HG03159 (cell line): ENCODE results near the gene MOCOS.

ENCODE experiments used
- ATAC-seq: cut with Tn5 transposase; IDR thresholded peaks from one replicate; pipeline ENCODE4 v1.9.1; 2021; ENCODE audit warnings: mild to moderate bottlenecking, moderate library complexity; ENCODE audit not compliant: unreplicated experiment

MOCOS gene

DNA sequence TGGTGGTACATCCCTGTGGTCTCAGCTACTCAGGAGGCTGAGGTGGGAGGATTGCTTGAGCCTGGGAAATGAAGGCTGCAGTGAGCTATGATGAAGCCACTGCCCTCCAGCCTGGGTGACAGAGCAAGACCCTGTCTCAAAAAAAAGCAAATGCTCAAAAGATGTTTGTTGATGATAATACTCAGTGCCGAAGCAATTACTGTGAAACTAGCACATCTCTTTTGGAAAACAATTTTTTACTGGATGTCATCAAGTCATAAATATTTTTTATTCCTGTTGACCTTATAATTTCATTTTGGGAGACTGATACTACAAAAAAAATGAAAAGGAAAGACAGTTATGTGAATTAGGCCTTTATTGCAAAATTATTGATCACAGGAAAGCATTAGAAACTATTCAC lies 75.7 kb downstream of the MOCOS start:
- no peak for ATAC-seq

DNA sequence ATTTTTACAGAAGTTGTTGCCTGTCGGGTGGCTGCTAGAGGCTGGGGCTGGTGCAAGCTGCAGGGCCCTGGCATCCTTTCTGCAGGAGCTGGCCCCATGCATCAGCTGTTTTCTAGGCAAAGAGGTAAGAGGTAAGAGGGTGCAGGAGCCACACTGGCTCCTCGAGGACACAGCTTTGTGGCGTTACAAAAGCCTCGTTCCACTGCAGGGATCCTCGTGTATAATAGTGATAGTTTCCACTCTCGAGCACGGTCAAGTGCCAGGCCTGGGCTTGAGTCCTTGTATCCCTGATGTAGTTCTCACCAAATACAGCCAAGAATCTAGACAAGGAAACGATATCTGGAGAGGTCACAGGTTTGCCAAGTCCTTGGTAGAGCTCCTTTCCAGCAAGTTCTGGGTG lies 77.0 kb downstream of the MOCOS start:
- no peak for ATAC-seq

DNA sequence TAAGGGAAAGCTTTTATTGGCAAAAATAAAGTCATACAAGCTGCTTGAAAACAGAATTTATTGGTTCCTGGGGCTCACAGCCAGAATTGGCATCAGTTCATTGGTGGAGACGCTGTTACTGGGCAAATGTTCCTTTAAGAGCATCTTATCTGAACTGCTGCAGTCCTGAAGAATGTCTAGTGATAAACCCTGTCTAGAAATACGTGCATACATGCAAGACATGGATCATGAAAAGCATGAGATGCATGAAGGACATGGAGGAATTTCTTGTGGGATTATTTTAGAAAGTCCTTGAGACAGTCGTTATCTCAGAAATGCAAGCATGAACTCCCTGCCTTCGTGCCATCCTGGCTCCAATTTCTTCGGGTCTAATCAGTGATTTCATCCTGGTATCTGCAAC lies 77.7 kb downstream of the MOCOS start:
- no peak for ATAC-seq

DNA sequence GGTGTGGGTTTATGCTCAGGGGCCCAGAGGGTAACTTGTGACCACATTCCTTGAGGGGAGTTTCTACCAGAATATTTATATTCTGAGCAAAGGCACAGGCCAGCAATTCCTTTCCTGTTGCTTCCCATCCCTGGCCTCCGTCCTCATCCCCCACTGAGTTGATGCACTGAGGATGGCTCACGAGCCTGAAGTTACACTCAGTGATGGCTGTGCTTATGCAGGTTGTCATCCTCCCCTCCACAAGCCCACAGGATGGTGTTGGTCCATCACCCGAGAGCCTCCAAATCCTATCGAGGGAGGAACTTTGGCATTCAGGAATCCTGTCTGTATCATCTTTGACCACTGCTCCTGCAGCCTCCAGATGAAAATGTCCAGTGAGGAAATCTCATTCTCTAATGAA lies 81.9 kb downstream of the MOCOS start:
- no peak for ATAC-seq

DNA sequence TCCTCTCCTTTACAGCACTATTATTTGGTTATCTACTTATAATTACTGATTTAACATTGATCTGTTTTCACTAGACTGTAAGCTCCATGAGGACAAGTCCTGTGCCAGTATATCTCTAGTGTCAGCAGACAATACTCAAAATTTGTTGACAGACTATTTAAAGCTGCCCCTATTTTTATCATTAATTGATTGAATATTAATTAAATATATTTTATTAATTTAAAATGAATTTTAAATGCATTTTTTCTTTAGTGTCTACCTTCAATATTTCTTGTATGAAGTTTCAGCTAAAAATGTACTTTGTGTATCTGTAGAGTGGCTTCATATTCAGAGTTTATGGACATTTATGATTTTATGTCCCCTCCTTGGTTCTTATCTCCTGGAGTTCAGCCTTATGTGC lies 83.9 kb downstream of the MOCOS start:
- no peak for ATAC-seq

DNA sequence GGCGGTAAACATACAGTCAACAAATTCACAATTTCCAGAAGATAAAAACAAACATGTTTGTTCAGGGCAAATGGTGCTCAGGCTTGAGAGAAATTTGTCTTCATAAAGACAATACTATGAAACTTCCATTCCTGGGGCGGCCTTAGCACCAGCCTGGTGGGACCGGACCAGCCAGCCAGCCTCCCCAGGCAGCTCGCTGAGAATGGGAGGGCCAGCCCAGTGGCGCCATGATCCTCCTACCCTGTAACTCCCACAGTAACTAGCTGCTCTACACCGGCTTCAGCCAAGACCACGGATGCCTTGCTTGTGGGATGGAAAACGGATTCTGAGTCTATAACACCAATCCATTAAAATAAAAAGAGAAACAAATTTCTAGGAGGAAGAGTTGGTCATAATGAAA lies 86.0 kb downstream of the MOCOS start:
- no peak for ATAC-seq

DNA sequence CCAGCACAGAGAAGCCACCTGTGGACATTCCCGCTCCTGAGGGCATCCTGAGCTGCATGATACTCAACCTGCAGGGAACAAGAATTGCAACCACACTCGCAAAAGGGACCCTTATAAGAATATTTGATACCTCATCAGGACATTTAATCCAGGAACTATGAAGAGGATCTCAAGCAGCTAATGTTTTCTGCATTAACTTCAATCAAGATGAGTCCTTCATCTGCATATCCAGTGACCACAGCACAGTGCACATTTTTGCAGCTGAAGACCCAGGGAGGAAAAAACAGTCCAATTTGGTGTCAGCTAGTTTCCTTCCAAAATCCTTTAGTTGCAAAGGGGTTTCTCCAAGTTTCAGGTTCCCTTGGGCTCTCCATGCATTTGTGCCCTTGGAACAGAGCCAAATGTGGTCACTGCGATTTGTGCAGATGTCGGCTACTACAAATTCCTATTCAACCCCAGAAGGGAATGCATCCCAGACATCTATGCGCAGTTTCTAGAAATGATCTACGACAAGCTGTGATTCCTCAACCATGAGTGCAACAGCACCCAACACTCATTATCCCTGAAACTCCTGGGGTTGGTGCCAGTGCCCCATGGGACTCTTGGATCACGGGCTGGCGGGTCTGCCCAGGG lies 86.9 kb downstream of the MOCOS start:
- no peak for ATAC-seq

DNA sequence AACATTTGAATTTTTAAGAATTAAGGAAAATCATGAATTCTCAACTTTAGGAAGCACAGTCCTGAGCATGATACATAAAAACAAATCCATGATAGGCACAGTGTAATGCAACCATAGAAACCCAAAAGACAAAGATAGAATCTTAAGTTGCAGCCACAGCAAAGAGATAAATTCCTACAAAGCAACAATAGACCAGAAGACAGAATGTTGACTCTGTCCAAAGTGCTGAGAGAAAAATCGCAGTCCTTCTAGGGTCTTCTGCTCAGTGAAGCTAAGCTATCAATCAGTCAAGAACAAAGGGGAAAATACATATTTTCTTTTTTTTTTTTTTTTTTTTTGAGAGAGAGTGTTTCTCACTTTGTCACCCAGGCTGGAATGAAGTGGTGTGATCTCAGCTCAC lies 88.3 kb downstream of the MOCOS start:
- ATAC-seq: no peak

DNA sequence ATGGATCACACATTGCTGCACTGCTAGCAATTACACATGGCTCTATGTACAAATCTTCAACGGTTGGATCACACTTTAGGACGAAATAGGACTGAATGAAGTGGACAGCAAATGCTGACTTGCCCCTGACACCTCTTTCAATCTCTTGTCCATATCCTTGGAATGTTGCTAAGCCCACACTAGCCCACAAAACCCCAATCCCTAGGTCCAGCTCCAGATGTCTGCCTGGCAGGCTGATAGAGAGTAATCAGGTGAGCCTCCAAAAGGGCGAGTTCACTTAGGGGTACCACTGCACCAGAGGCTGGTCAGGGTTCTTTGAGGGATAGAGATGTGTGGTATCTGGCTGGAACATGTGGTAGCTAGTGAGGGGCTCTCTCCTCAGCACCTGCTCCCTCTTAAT lies 91.7 kb downstream of the MOCOS start:
- no peak for ATAC-seq

DNA sequence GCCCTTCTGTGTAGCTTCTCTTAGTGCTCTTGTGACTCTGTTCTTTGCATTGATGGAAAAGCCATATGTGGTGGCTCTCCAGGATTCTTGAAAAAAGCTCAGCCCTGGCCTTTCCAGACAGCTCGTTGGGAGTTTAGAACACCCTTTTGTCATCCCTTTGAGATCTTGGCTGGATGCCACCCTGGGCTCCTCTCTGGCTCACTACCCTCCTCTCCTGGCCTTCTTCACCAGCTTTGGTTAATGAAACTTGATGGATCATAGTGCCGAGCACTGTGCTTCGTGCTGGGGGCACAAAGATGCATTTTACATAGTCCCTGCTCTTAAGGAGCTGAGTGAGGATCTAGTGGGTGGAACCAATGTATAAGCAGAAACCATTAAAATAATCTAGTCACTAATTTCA lies 94.6 kb downstream of the MOCOS start:
- ATAC-seq: no peak

DNA sequence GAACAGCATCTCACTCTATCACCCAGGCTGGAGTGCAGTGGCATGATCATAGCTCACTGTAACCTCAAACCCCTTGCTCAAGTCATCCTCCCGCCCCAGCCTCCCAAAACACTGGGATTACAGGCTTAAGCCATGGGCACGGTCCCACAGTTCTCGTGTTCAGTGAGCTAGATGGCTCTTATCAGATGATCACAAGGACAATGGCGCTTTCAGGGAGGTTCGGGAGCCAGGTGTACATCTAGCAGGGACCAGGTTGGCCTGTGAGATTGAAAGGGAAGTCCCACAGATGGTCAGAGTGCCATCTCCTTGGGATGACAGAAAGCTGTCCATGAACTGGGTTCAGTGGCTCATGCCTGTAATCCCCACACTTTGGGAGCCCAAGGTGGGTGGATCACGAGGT lies 96.2 kb downstream of the MOCOS start:
- ATAC-seq: no peak

DNA sequence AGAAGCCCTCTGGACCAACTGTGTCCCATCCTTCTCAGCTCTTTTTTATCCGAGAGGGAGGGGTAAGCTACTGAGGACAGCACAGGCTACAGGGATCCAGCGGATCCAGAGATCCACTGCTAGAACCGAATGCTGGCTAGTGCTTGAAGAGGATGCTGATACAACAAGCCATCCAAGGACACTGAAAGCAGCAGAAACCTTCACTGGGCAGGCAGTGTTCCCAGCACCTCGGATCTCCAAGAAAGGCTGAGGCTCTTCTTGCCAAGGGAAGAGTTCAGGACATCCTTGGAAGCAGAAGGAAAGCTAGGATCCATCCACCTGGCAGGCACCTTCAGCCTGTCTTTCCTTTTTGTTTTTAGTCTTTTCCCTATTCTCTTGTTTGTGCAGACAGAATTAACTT lies 97.0 kb downstream of the MOCOS start:
- no peak for ATAC-seq

DNA sequence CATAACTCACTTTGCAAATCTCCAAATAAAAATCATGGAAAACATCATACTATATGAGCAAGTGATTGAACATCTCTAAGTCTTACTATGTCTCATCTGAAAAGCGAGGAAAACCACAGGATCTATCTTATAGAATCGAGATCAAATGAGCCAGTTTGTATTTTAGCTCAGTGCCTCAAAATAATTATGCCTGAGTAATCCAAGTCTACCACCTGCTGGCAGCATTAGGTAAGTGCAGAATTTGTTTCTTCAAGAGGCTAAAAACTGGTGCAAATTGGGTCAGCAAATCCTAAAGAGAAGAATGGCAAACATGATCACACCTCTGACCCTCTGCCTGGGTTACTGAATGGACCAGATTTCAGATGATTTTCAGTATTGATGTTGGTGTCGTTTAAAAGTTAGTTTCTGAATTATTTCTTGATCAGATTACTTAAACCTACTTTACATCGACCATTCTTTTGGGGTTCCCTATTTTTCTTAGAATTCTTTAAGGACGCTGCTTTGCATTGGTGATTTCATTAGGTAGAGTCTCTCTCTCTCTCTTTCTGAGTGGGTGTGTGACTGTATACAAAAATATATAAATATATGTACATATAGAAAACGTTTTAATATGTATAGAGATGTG lies 97.5 kb downstream of the MOCOS start:
- ATAC-seq: no peak

DNA sequence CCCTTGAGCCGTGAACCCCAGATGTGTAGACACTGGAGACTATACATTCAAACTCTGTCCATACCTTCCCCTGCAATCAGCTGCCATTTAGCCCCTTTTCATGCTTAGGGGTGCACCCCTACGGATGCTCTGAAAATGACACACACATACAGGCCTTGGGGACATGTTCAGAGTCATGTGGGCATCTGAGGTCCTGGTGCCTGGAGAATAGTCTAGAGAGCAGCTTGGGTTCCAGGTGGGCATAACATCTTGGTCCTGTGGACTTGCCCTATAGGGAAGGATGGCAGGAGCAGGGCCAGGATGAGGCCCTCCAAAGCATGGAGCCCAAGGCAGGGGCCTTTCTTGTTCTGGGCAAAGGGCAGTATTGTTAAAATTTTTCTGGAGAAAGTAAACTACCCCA lies 100.4 kb downstream of the MOCOS start:
- no peak for ATAC-seq

DNA sequence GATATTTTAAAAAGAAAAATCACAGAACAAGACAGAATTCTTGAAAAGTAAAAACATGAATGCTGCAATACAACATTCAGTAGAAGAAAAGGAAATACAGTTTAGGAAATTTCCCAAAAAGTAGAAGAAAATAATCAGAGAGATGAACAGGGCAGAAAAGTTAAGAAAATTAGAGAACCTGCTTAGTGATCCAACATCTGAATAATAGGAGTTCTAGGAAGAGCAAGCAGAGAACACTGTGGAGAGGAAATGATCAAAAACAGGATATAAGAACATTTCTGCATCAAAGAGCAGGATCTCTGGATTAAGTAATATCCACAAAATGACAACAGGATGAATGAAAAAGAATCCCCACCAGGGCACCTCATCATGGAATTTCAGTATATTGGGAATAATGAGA lies 101.4 kb downstream of the MOCOS start:
- ATAC-seq: no peak

DNA sequence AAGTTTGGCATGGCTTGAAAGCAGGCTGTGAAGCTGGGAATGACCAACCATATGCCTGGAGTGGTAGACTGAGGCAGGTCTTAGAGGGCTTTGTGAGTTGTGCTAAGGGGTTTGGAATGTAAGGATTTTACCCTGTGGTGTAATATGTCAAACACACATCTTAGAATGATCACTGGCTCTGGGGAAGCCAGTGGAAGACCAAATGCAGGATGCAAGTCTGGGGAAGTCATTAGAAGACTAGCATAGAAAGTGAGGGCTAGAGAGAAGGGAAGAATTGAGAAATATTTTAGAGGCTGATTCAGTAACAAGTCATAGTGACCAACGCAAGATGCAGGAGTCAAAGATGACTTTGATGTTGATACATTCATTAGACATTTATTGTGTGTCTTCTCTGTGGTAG lies 106.7 kb downstream of the MOCOS start:
- ATAC-seq: no peak

DNA sequence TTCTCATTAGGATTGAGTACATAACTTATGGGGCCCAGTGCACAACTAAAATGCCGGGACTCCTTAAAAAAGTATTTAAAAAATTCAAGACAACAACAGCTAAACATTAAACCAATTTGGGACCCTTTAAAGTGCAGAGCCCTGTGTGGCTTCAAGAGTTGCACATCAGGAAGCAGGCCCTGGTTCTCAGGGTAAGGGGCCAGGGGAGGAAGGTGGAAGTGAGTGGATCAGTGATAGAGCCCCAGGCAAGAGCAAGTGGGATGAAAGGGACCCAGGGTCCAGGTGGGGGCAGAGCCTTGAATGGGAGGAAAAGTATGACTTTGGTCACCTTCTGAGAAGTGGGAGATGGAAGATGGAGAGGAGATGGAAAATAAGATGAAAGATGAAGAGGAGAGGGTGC lies 107.9 kb downstream of the MOCOS start:
- no peak for ATAC-seq

DNA sequence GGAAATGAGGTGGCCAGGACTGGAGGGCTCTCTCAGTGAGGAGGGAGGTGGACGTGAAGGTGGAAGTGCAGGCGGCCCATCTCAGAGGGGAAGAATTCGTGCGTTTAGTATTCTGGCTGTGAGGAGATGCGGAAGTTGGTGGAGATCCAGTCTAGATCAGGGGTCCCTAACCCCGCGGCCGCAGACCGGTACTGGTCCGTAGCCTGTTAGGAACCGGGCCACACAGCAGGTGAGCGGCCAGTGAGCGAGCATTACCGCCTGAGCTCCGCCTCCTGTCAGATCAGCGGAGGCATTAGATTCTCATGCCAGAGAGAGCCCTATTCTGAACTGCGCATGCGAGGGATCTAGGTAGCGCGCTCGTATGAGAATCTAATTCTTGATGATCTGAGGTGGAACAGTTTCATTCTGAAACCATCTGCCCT lies 108.6 kb downstream of the MOCOS start:
- no peak for ATAC-seq

DNA sequence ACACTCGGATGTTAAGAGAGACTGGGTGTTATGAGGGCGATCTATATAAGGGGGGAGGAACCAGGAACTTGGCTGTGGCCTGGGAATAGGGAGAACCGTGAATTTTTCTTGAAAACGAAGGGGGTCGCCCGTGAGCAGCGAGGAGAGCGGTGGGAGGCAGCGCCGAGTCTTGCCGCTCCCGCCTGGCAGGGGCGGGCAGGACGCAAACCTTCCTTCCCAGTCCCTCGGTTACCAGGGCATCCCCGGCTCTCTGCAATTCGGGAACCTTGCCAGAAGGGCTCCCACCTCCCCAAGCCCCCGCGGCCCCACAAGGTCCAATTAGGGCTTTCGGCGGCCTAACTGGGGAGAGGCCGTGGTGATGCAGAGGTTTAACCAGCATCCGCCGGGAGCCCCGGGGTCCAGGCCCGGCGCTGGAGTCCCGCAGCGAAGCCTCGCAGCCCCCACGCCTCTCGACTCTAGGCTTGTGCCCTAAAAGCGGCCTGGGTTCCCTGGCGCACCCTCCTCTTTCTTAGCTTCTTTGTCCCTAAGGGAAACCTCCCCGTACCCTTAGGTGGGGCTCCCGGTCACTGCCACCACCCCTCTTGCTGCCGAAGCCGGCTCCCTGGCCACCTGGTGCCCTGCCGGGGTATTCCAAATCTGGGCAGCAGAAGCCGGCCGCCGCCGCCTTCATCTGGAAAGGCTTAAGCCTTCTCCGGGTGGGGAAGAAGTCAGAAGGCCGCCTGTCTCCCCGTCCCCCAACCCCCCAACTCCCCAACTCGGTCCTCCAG lies 109.5 kb downstream of the MOCOS start:
- ATAC-seq: peak; percentile 28

DNA sequence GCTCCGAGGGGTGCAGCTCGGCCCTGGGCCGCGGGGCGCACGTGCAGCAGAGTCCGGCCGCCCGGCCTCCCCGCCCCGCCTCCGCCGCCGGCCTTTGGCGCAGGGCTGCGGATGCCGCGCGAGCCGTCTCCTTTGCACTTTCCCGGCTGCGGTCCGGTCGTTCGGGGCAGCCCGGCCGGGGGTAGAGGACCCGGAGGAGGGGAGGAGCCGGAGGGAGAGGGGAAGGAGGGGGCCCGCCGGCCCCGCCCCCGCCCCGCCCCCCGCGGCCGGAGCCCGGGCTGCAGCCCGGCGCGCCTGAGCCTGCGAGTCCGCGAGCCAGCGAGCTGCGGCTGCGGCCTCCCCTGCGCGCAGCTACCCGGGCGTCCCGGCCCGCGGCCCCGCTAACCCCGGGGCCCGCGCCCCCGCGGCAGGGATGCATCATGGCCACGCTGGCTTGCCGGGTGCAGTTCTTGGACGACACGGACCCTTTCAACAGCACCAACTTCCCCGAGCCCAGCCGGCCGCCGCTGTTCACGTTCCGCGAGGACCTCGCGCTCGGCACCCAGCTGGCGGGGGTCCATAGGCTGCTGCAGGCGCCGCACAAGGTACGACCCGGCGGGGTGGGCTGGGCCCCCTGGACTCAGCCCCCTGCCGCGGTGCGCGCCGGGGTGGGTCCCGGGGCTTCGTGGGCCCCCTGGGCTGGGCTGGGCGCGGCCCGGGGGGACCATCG lies 110.3 kb downstream of the MOCOS start, which contains the start of gene FHOD3:
Gene FHOD3, plus strand, starts transcription at position 297 of the 709 bp plus-strand sequence. Its CDS starts 123 bp downstream, at position 420.
- ATAC-seq: peak; percentile 54

DNA sequence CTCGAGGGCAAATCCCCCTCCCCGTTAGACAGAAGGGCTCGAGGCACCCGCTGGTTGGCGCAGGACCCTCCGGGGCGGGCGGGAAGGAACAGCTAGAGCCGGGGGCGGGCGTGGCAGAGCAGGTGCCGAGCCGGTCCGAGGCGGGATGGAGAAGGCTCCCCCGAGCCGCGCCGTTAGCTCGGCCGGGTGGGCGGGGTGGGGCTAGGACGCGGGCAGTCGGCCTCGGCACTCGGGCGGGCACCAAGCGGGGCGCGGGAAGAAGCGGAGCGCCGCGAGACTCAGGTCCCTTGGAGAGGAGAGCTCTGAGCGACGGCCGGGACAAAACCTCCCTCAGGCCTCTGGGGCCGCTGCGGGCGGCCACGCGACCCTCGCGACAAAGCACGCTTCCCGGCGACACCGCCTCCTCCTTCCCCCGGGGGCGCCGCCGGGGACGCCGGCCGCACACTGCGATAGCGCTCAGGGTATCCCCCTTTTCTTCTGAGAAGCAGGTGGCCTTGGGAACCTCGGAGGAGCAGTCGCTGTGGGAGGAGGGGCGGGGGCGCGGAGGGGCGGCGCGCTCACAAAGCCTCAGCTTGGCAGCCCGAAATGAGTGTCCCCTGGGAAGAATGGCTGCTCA lies 110.9 kb downstream of the MOCOS start:
- ATAC-seq: no peak
